Liver (tissue), 3 donors: ENCODE data around the gene AK5.

Source experiments
- ATF3 ChIP-seq: IDR thresholded peaks from 2 replicates; pipeline ENCODE4 v1.6.1; 2016; ENCODE audit warnings: antibody characterized with exemption
- CTCF ChIP-seq: fragments of 150-350 bp; IDR thresholded peaks from 2 replicates; pipeline ENCODE4 v1.5.1; 2017; ENCODE audit warnings: improper control_type of control experiment, low read depth, low read length; ENCODE audit not compliant: missing input control
- FOXA2 ChIP-seq: IDR thresholded peaks from 2 replicates; pipeline ENCODE4 v1.6.1; 2016; ENCODE audit warnings: antibody characterized with exemption
- GABPA ChIP-seq, 2 donors: IDR thresholded peaks in 1 of 2; conservative IDR thresholded peaks in 1 of 2; 2 replicates each; pipeline ENCODE4 v1.6.1; 2016; ENCODE audit warnings: antibody characterized with exemption in 2 of 2, mild to moderate bottlenecking in 1 of 2, moderate library complexity in 1 of 2
- JUND ChIP-seq, 2 donors: IDR thresholded peaks; 2 replicates each; pipeline ENCODE4 v1.6.1; 2016; ENCODE audit warnings: antibody characterized with exemption in 2 of 2
- MAX ChIP-seq: IDR thresholded peaks from 2 replicates; pipeline ENCODE4 v1.6.1; 2016; ENCODE audit warnings: antibody characterized with exemption
- RAD21 ChIP-seq, 2 donors: IDR thresholded peaks; 2 replicates each; pipeline ENCODE4 v1.6.1; 2016; ENCODE audit warnings: antibody characterized with exemption in 2 of 2, mild to moderate bottlenecking in 2 of 2
- REST ChIP-seq: IDR thresholded peaks from 2 replicates; pipeline ENCODE4 v1.6.1; 2016; ENCODE audit warnings: antibody characterized with exemption, mild to moderate bottlenecking
- RXRA ChIP-seq, 2 donors: IDR thresholded peaks; 2 replicates each; pipeline ENCODE4 v1.6.1; 2017 to 2018; ENCODE audit warnings: antibody characterized with exemption in 2 of 2, mild to moderate bottlenecking in 1 of 2
- SP1 ChIP-seq: IDR thresholded peaks from 2 replicates; pipeline ENCODE4 v1.6.1; 2018; ENCODE audit warnings: antibody characterized with exemption, mild to moderate bottlenecking
- TAF1 ChIP-seq: conservative IDR thresholded peaks from 2 replicates; pipeline ENCODE4 v1.6.1; 2016; ENCODE audit warnings: antibody characterized with exemption, mild to moderate bottlenecking
- YY1 ChIP-seq: IDR thresholded peaks from 2 replicates; pipeline ENCODE4 v1.6.1; 2016; ENCODE audit warnings: antibody characterized with exemption, mild to moderate bottlenecking
- donor health status: healthy.
- donor health status: healthy.

- TF ChIP-seq CTCF (no peak), GABPA (IDR thresholded peaks at IDR 0.05 in 1 of 2, conservative IDR thresholded peaks at IDR 0.05 in 1 of 2) (no peak), RAD21 (IDR thresholded peaks at IDR 0.05) (no peak), JUND (IDR thresholded peaks at IDR 0.05) (no peak), YY1 (no peak), MAX (no peak), REST (no peak), RXRA (IDR thresholded peaks at IDR 0.05) (no peak), FOXA2 (no peak), ATF3 (no peak), SP1 (no peak), TAF1 (no peak)
Measured at GRCh38 chr1:77308889-77309621, 27.2 kb downstream of the AK5 start.
